K562 (cell line): Measurements from ENCODE around the gene BCL2L1. TPM values are rescaled to one million over a fixed set of nuclear protein-coding genes. Genes with fewer than 3 reads are reported as not detected.
A peak's percentile ranks its signal among the peaks of the same experiment; 100 is the strongest.

Source experiments
- CEBPB ChIP-seq: fragments of 450-650 bp; IDR thresholded peaks from 2 replicates; pipeline ENCODE4 v1.6.1; 2016; ENCODE audit warnings: missing genetic modification characterization, missing compliant biosample characterization
- CXXC5 ChIP-seq: fragments of 250-450 bp; sonication (Bioruptor Pico); IDR thresholded peaks from 2 replicates; pipeline ENCODE4 v1.8.0; 2022; ENCODE audit warnings: inconsistent platforms, mild to moderate bottlenecking, moderate library complexity
- GABPB2 ChIP-seq: fragments of 250-450 bp; sonication (Bioruptor Pico); conservative IDR thresholded peaks from 2 replicates; pipeline ENCODE4 v1.5.1; 2021; ENCODE audit warnings: mild to moderate bottlenecking
- KDM5B ChIP-seq: fragments of 200-600 bp; sonication (generic); IDR thresholded peaks from 2 replicates; pipeline ENCODE4 v1.6.1; 2012; ENCODE audit warnings: low read depth, mild to moderate bottlenecking, moderate library complexity, low read length, control low read depth, inconsistent platforms; ENCODE audit not compliant: insufficient replicate concordance
- LEF1 ChIP-seq: fragments of 450-650 bp; IDR thresholded peaks from 2 replicates; pipeline ENCODE4 v1.6.1; 2016; ENCODE audit warnings: mild to moderate bottlenecking
- MTF1 ChIP-seq: fragments of 250-450 bp; sonication (Bioruptor Pico); IDR thresholded peaks from 2 replicates; pipeline ENCODE4 v1.9.0; 2021; ENCODE audit warnings: moderate library complexity, mild to moderate bottlenecking, inconsistent platforms, borderline replicate concordance
- NEUROD1 ChIP-seq: fragments of 150-350 bp; IDR thresholded peaks from 2 replicates; pipeline ENCODE4 v1.6.1; 2014; ENCODE audit warnings: borderline replicate concordance, low read length, low read depth; ENCODE audit not compliant: partially characterized antibody
- NR2C1 ChIP-seq, 2 experiments: fragments of 450-650 bp; IDR thresholded peaks; 2 replicates each; pipeline ENCODE4 v1.6.1; 2017; ENCODE audit warnings: mild to moderate bottlenecking in 2 of 2, antibody characterized with exemption in 1 of 2, inconsistent platforms in 1 of 2, missing compliant biosample characterization in 1 of 2, missing genetic modification characterization in 1 of 2
- PML ChIP-seq: IDR thresholded peaks from 2 replicates; pipeline ENCODE4 v1.6.1; 2012; ENCODE audit warnings: low read length, inconsistent platforms
- SETDB1 ChIP-seq: IDR thresholded peaks from one replicate; pipeline ENCODE4 v1.6.1; 2012; ENCODE audit warnings: low read length, control low read depth, inconsistent platforms
- ZBTB7A ChIP-seq: IDR thresholded peaks from 2 replicates; pipeline ENCODE4 v1.6.1; 2011; ENCODE audit warnings: low read depth, mild to moderate bottlenecking, low read length, moderate library complexity, borderline replicate concordance; ENCODE audit not compliant: control insufficient read depth
- ZNF121 ChIP-seq: sonication (generic); formaldehyde crosslinking; conservative IDR thresholded peaks from 2 replicates; pipeline ENCODE4 v1.8.0; 2022; ENCODE audit warnings: missing genetic modification reagents
- ZNF143 ChIP-seq: sonication (generic); formaldehyde crosslinking; IDR thresholded peaks from 2 replicates; pipeline ENCODE4 v1.9.0; 2022; ENCODE audit warnings: mild to moderate bottlenecking, missing genetic modification reagents
- ZNF175 ChIP-seq: fragments of 200-800 bp; sonication (Bioruptor generic); IDR thresholded peaks from 2 replicates; pipeline ENCODE4 v1.6.1; 2016; ENCODE audit warnings: low read depth, mild to moderate bottlenecking, missing genetic modification characterization, missing compliant biosample characterization
- polyA plus RNA-seq, 8 experiments: library from polyadenylated mRNA; depleted of rRNA in 4 of 8; stranded (reverse) in 5 of 8; unstranded in 3 of 8; fragments of >200 nt; fragmentation: Nextera tagmentation in 2 of 8; fragmentation: Illumina TruSeq in 1 of 8; extraction: Ambion mirVana in 2 of 8; extraction: Trizol in 1 of 8; gene quantifications; 2 replicates each; pipeline versions ENCODE4 v1.2.1 to v1.2.3, GENCODE V29; 2011 to 2014; ENCODE audit warnings: inconsistent platforms in 1 of 8, missing spikeins in 1 of 8
- total RNA-seq, 7 experiments: library from RNA; depleted of rRNA in 6 of 7; stranded (reverse); fragments of >200 nt in 6 of 7; fragmentation: Illumina TruSeq in 2 of 7; extraction: Trizol in 2 of 7; gene quantifications; 2 replicates each; pipeline versions ENCODE4 v1.2.1 to v1.2.3, GENCODE V29; 2011 to 2021; ENCODE audit warnings: low replicate concordance in 1 of 7
- TF ChIP-seq, protein P1 (sequence below): fragments of 200-800 bp; sonication (Bioruptor generic); IDR thresholded peaks from 2 replicates; pipeline ENCODE4 v1.6.1; 2017; ENCODE audit warnings: missing genetic modification characterization, missing compliant biosample characterization
- TF ChIP-seq, protein P2 (sequence below): fragments of 250-450 bp; sonication (Bioruptor Pico); IDR thresholded peaks from 2 replicates; pipeline ENCODE4 v1.4.0; 2020; ENCODE audit warnings: mild to moderate bottlenecking, moderate library complexity
- TF ChIP-seq, protein P3 (sequence below): sonication (generic); formaldehyde crosslinking; IDR thresholded peaks from 2 replicates; pipeline ENCODE4 v1.8.1; 2023; ENCODE audit warnings: mild to moderate bottlenecking, missing genetic modification reagents
- TF ChIP-seq, protein P4 (sequence below): sonication (generic); formaldehyde crosslinking; IDR thresholded peaks from 2 replicates; pipeline ENCODE4 v1.5.0; 2020; ENCODE audit warnings: missing genetic modification reagents
- TF ChIP-seq, protein P5 (sequence below): fragments of 250-450 bp; sonication (Bioruptor Pico); IDR thresholded peaks from 2 replicates; pipeline ENCODE4 v1.8.0; 2022; ENCODE audit warnings: moderate library complexity, mild to moderate bottlenecking, inconsistent platforms

BCL2L1 gene
- total and polyA plus RNA-seq, 9 of the 15 experiments (the other 6 are each of a cell fraction or from before 2014, with no cell fraction given) = 3.3 to 182 (median 120) TPM

DNA sequence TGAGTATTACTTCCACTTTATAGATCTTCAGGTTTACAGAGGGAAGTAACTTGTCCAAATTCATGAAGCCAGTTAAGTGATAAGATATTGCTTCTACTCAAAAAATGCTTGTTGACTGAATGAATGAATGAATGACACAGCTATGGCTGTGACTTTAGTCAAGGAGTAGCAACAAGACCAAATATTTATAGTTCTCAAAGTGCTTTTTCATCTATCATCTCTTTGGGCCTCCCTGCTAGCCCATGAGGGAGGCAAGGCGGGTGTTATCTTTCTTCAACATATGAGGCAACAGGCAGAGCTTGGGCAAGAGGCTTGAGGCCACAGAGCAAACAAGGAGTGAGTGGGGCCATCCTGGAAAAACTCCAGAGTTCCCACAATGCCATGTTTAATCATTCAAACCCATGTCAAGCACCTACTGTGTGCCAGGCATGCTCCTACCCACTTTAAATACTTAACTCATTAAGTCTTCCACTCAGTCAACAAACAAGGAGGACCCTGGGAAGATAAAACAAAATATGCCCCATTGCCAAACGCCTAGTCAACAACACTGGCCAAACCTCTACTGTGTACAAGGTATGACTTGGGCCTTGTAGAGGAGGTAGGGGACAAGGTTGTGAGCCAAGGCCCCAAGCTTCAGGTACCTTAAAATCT, 15.9 kb downstream of the BCL2L1 start (continued):
- TF ChIP-seq, protein P1, sequence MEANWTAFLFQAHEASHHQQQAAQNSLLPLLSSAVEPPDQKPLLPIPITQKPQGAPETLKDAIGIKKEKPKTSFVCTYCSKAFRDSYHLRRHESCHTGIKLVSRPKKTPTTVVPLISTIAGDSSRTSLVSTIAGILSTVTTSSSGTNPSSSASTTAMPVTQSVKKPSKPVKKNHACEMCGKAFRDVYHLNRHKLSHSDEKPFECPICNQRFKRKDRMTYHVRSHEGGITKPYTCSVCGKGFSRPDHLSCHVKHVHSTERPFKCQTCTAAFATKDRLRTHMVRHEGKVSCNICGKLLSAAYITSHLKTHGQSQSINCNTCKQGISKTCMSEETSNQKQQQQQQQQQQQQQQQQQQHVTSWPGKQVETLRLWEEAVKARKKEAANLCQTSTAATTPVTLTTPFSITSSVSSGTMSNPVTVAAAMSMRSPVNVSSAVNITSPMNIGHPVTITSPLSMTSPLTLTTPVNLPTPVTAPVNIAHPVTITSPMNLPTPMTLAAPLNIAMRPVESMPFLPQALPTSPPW (CRISPR knock-in tag) = peak; percentile 74
- peak; percentile 72 for TF ChIP-seq ZNF175 (CRISPR knock-in tag)
- TF ChIP-seq SETDB1 = no peak
- TF ChIP-seq PML = peak; percentile 81
- TF ChIP-seq KDM5B = no peak
- TF ChIP-seq GABPB2 (CRISPR knock-in tag) = no peak
- TF ChIP-seq, protein P2, sequence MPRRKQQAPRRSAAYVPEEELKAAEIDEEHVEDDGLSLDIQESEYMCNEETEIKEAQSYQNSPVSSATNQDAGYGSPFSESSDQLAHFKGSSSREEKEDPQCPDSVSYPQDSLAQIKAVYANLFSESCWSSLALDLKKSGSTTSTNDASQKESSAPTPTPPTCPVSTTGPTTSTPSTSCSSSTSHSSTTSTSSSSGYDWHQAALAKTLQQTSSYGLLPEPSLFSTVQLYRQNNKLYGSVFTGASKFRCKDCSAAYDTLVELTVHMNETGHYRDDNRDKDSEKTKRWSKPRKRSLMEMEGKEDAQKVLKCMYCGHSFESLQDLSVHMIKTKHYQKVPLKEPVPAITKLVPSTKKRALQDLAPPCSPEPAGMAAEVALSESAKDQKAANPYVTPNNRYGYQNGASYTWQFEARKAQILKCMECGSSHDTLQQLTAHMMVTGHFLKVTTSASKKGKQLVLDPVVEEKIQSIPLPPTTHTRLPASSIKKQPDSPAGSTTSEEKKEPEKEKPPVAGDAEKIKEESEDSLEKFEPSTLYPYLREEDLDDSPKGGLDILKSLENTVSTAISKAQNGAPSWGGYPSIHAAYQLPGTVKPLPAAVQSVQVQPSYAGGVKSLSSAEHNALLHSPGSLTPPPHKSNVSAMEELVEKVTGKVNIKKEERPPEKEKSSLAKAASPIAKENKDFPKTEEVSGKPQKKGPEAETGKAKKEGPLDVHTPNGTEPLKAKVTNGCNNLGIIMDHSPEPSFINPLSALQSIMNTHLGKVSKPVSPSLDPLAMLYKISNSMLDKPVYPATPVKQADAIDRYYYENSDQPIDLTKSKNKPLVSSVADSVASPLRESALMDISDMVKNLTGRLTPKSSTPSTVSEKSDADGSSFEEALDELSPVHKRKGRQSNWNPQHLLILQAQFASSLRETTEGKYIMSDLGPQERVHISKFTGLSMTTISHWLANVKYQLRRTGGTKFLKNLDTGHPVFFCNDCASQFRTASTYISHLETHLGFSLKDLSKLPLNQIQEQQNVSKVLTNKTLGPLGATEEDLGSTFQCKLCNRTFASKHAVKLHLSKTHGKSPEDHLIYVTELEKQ (CRISPR knock-in tag) = no peak; the same call in 1 of the 2 replicates
- TF ChIP-seq ZBTB7A = no peak
- TF ChIP-seq, protein P3, sequence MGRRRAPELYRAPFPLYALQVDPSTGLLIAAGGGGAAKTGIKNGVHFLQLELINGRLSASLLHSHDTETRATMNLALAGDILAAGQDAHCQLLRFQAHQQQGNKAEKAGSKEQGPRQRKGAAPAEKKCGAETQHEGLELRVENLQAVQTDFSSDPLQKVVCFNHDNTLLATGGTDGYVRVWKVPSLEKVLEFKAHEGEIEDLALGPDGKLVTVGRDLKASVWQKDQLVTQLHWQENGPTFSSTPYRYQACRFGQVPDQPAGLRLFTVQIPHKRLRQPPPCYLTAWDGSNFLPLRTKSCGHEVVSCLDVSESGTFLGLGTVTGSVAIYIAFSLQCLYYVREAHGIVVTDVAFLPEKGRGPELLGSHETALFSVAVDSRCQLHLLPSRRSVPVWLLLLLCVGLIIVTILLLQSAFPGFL (CRISPR knock-in tag) = 0 out of 2 replicates have a peak, but pooled peaks have one; percentile 63
- TF ChIP-seq LEF1 = peak; percentile 79
- TF ChIP-seq, protein P4, sequence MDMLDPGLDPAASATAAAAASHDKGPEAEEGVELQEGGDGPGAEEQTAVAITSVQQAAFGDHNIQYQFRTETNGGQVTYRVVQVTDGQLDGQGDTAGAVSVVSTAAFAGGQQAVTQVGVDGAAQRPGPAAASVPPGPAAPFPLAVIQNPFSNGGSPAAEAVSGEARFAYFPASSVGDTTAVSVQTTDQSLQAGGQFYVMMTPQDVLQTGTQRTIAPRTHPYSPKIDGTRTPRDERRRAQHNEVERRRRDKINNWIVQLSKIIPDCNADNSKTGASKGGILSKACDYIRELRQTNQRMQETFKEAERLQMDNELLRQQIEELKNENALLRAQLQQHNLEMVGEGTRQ = no peak
- no peak for TF ChIP-seq MTF1 (CRISPR knock-in tag)
- peak; percentile 70 for TF ChIP-seq NEUROD1
- no peak for TF ChIP-seq ZNF143 (CRISPR knock-in tag)
- TF ChIP-seq ZNF121 (CRISPR knock-in tag) = no peak
- no peak for TF ChIP-seq NR2C1 (IDR thresholded peaks at IDR 0.05)
- TF ChIP-seq NR2C1 (tag; IDR thresholded peaks at IDR 0.05) = peak; percentile 42; the same call in 1 of the 2 replicates
- TF ChIP-seq CXXC5 (CRISPR knock-in tag) = peak; percentile 82
- TF ChIP-seq, protein P5, sequence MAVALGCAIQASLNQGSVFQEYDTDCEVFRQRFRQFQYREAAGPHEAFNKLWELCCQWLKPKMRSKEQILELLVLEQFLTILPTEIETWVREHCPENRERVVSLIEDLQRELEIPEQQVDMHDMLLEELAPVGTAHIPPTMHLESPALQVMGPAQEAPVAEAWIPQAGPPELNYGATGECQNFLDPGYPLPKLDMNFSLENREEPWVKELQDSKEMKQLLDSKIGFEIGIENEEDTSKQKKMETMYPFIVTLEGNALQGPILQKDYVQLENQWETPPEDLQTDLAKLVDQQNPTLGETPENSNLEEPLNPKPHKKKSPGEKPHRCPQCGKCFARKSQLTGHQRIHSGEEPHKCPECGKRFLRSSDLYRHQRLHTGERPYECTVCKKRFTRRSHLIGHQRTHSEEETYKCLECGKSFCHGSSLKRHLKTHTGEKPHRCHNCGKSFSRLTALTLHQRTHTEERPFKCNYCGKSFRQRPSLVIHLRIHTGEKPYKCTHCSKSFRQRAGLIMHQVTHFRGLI (CRISPR knock-in tag) = peak; percentile 67; the same call in 1 of the 2 replicates
- TF ChIP-seq CEBPB = peak; percentile 99
